ENCODE results near the gene TUBGCP3.
"Not testable (repeated sequence)": the region's sequence is repeated elsewhere in the genome, so short reads cannot be mapped to it uniquely, and the experiment has no call there.

The TUBGCP3 gene

GRCh38 chr13:112510002-112510780, 77.8 kb downstream of the TUBGCP3 start:
- DNase-seq (ENCODE audit: low read depth in 2 of 2) = peak; percentile 66 to 67
- peak; percentile 48 for TF ChIP-seq CTCF (IDR thresholded peaks at IDR 0.05; ENCODE audit: low read depth, low read length)
- no peak overlapping the region for H3K4me3 ChIP-seq (replicated peaks in 1 of 2; ENCODE audit: low read depth in 2 of 2, low read length in 2 of 2)

GRCh38 chr13:112509190-112509589, 78.8 kb downstream of the TUBGCP3 start:
- no peak for DNase-seq (ENCODE audit: low read depth in 2 of 2)
- no peak for TF ChIP-seq CTCF (IDR thresholded peaks at IDR 0.05; ENCODE audit: low read depth, low read length)
- H3K4me3 ChIP-seq (replicated peaks in 1 of 2; ENCODE audit: low read depth in 2 of 2, low read length in 2 of 2) = no peak overlapping the region

- H3K4me3 ChIP-seq (replicated peaks in 1 of 2; ENCODE audit: low read depth in 2 of 2, low read length in 2 of 2) = no peak overlapping the region
- no peak for DNase-seq (ENCODE audit: low read depth in 2 of 2)
- TF ChIP-seq CTCF (IDR thresholded peaks at IDR 0.05; ENCODE audit: low read depth, low read length) = no peak
These were observed 81.9 kb downstream of the TUBGCP3 start for GRCh38 chr13:112506046-112506445.

- no peak overlapping the region for H3K4me3 ChIP-seq (replicated peaks in 1 of 2; ENCODE audit: low read depth in 2 of 2, low read length in 2 of 2)
- DNase-seq (ENCODE audit: low read depth in 2 of 2) = no peak
- TF ChIP-seq CTCF (IDR thresholded peaks at IDR 0.05; ENCODE audit: low read depth, low read length) = no peak
These were observed 91.8 kb downstream of the TUBGCP3 start for GRCh38 chr13:112496166-112496565.

- DNase-seq (ENCODE audit: low read depth in 2 of 2) = no peak
- TF ChIP-seq CTCF (IDR thresholded peaks at IDR 0.05; ENCODE audit: low read depth, low read length) = no peak
- H3K4me3 ChIP-seq (replicated peaks in 1 of 2; ENCODE audit: low read depth in 2 of 2, low read length in 2 of 2) = no peak overlapping the region
These were observed 92.5 kb downstream of the TUBGCP3 start for GRCh38 chr13:112495465-112495864.

- TF ChIP-seq CTCF (IDR thresholded peaks at IDR 0.05; ENCODE audit: low read depth, low read length) = no peak
- DNase-seq (ENCODE audit: low read depth in 2 of 2) = no peak
- H3K4me3 ChIP-seq (replicated peaks in 1 of 2; ENCODE audit: low read depth in 2 of 2, low read length in 2 of 2) = no peak overlapping the region
These were observed 98.8 kb downstream of the TUBGCP3 start for GRCh38 chr13:112489199-112489598.

GRCh38 chr13:112488343-112489050, 99.5 kb downstream of the TUBGCP3 start:
- H3K4me3 ChIP-seq (replicated peaks in 1 of 2; ENCODE audit: low read depth in 2 of 2, low read length in 2 of 2); DNase-seq (ENCODE audit: low read depth in 2 of 2): not testable (repeated sequence)

Data from cardiac fibroblast (primary cell).